ENCODE measurements around the gene CEP162. TPM values are rescaled to one million over a fixed set of nuclear protein-coding genes. Genes with fewer than 3 reads are reported as not detected.

Gene CEP162
- total RNA-seq, 1 donor from 2014 or later, result 15.7 TPM

GRCh38 chr6:84260196-84260595 is 32.8 kb upstream of the CEP162 start:
- Mint-ChIP-seq H3K4me3 (no peak overlapping the region), H3K27ac (no peak overlapping the region), H3K9me3 (no peaks in the 10 kb centered on the region), H3K4me1 (peaks cover 17% of the 10 kb centered on the region), H3K27me3 (ENCODE audit: low read depth) (peaks cover 2% of the 10 kb centered on the region), H3K36me3 (no peaks in the 10 kb centered on the region)
- TF ChIP-seq, protein P1, sequence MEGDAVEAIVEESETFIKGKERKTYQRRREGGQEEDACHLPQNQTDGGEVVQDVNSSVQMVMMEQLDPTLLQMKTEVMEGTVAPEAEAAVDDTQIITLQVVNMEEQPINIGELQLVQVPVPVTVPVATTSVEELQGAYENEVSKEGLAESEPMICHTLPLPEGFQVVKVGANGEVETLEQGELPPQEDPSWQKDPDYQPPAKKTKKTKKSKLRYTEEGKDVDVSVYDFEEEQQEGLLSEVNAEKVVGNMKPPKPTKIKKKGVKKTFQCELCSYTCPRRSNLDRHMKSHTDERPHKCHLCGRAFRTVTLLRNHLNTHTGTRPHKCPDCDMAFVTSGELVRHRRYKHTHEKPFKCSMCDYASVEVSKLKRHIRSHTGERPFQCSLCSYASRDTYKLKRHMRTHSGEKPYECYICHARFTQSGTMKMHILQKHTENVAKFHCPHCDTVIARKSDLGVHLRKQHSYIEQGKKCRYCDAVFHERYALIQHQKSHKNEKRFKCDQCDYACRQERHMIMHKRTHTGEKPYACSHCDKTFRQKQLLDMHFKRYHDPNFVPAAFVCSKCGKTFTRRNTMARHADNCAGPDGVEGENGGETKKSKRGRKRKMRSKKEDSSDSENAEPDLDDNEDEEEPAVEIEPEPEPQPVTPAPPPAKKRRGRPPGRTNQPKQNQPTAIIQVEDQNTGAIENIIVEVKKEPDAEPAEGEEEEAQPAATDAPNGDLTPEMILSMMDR (IDR thresholded peaks at IDR 0.05; ENCODE audit: unreplicated experiment), result no peak
- no peak for DNase-seq (ENCODE audit: low spot score in 2 of 2, unreplicated experiment in 2 of 2)

GRCh38 chr6:84258866-84259265 is 31.4 kb upstream of the CEP162 start:
- Mint-ChIP-seq H3K9me3 (no peaks in the 10 kb centered on the region), H3K4me1 (peaks cover 14% of the 10 kb centered on the region), H3K4me3 (no peak overlapping the region), H3K27ac (no peak overlapping the region), H3K36me3 (no peaks in the 10 kb centered on the region), H3K27me3 (ENCODE audit: low read depth) (peaks cover 2% of the 10 kb centered on the region)
- TF ChIP-seq, protein P1 (IDR thresholded peaks at IDR 0.05; ENCODE audit: unreplicated experiment), result no peak
- DNase-seq (ENCODE audit: low spot score in 2 of 2, unreplicated experiment in 2 of 2), result no peak

DNA sequence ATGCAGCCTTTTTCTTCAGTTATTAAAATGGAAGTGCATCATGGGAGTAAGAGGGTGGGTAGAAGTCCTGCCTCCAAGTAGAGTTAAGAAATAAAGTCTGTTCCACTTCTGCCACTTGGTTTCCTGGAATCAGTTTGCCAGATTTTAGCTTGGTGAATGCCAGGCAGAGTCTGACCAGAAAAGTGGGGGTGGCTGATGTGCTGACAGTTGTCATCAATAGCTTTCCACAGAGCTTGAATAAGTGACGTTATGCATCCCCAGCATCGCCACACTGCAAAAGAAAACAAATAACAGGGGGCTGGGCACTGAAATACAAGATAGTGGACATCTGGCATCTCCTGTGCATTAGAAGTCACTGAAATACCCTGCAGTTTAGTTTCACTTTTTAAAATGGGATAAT is 30.8 kb upstream of the CEP162 start:
- no peak for DNase-seq (ENCODE audit: low spot score in 2 of 2, unreplicated experiment in 2 of 2)
- Mint-ChIP-seq H3K9me3 (no peaks in the 10 kb centered on the region), H3K27me3 (ENCODE audit: low read depth) (peaks cover 8% of the 10 kb centered on the region), H3K36me3 (no peaks in the 10 kb centered on the region), H3K4me3 (no peak overlapping the region), H3K27ac (no peak overlapping the region), H3K4me1 (peaks cover 9% of the 10 kb centered on the region)
- TF ChIP-seq, protein P1 (IDR thresholded peaks at IDR 0.05; ENCODE audit: unreplicated experiment), result no peak

DNA sequence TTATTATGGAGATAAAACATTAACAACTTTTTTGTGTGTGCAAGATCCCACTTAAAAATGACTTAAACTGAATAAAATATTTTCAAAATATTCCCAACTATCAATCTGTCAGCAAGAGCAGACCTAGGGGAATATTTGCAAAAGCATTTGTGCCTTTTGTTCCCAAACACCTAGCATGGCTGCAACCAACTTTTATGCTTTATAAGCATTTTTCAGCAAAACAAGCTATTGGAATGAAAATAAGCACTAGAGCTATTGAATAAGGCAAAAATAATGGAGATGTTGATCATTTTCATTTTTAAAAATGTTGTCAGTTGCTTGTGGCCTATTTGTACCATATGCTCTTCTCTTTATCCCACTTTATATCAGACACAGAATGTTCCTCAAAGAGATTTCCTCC is 28.2 kb upstream of the CEP162 start:
- Mint-ChIP-seq H3K27me3 (ENCODE audit: low read depth) (peaks cover 17% of the 10 kb centered on the region), H3K4me1 (peaks cover 9% of the 10 kb centered on the region), H3K4me3 (no peak overlapping the region), H3K9me3 (no peaks in the 10 kb centered on the region), H3K36me3 (no peaks in the 10 kb centered on the region), H3K27ac (no peak overlapping the region)
- DNase-seq (ENCODE audit: low spot score in 2 of 2, unreplicated experiment in 2 of 2), result no peak
- TF ChIP-seq, protein P1 (IDR thresholded peaks at IDR 0.05; ENCODE audit: unreplicated experiment), result no peak

- no peak overlapping the region for H3K27ac Mint-ChIP-seq
Observed at GRCh38 chr6:84253380-84253779, 25.9 kb upstream of the CEP162 start.

More at GRCh38 chr6:84253380-84253779, 25.9 kb upstream of the CEP162 start:
- no peak overlapping the region for H3K4me3 Mint-ChIP-seq
- H3K36me3 Mint-ChIP-seq, result no peaks in the 10 kb centered on the region
- peaks cover 17% of the 10 kb centered on the region for H3K27me3 Mint-ChIP-seq (ENCODE audit: low read depth)
- DNase-seq (ENCODE audit: low spot score in 2 of 2, unreplicated experiment in 2 of 2), result no peak
- TF ChIP-seq, protein P1 (IDR thresholded peaks at IDR 0.05; ENCODE audit: unreplicated experiment), result no peak
- peaks cover 6% of the 10 kb centered on the region for H3K4me1 Mint-ChIP-seq
- H3K9me3 Mint-ChIP-seq, result no peaks in the 10 kb centered on the region
